SU-DHL-6 (cell line): ENCODE measurements around the gene TRAPPC3L.

Experiments used
- EZH2phosphoT487 ChIP-seq: fragments of 200-600 bp; sonication (generic), shearing (Covaris generic); conservative IDR thresholded peaks from 2 replicates; pipeline ENCODE4 v1.6.1; 2018; ENCODE audit warnings: mild to moderate bottlenecking, antibody characterized with exemption, low read length, moderate library complexity, mixed read lengths
- TF ChIP-seq, protein P1 (sequence below): fragments of 200-600 bp; sonication (generic); IDR thresholded peaks from one replicate; pipeline ENCODE4 v1.5.1; 2017; ENCODE audit warnings: antibody characterized with exemption, mild to moderate bottlenecking, low read length, moderate library complexity; ENCODE audit not compliant: insufficient read depth, poor library complexity, severe bottlenecking

GRCh38 chr6:116579143-116579542 lies 33.7 kb upstream of the TRAPPC3L start:
- TF ChIP-seq EZH2phosphoT487 = no peak
- TF ChIP-seq, protein P1, sequence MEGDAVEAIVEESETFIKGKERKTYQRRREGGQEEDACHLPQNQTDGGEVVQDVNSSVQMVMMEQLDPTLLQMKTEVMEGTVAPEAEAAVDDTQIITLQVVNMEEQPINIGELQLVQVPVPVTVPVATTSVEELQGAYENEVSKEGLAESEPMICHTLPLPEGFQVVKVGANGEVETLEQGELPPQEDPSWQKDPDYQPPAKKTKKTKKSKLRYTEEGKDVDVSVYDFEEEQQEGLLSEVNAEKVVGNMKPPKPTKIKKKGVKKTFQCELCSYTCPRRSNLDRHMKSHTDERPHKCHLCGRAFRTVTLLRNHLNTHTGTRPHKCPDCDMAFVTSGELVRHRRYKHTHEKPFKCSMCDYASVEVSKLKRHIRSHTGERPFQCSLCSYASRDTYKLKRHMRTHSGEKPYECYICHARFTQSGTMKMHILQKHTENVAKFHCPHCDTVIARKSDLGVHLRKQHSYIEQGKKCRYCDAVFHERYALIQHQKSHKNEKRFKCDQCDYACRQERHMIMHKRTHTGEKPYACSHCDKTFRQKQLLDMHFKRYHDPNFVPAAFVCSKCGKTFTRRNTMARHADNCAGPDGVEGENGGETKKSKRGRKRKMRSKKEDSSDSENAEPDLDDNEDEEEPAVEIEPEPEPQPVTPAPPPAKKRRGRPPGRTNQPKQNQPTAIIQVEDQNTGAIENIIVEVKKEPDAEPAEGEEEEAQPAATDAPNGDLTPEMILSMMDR = no peak
